HG02571 (cell line): Measurements from ENCODE around the gene ZNF24.

Experiments
- ATAC-seq: cut with Tn5 transposase; IDR thresholded peaks from one replicate; pipeline ENCODE4 v1.9.1; 2021; ENCODE audit warnings: mild to moderate bottlenecking, moderate library complexity; ENCODE audit not compliant: unreplicated experiment

The ZNF24 gene

DNA sequence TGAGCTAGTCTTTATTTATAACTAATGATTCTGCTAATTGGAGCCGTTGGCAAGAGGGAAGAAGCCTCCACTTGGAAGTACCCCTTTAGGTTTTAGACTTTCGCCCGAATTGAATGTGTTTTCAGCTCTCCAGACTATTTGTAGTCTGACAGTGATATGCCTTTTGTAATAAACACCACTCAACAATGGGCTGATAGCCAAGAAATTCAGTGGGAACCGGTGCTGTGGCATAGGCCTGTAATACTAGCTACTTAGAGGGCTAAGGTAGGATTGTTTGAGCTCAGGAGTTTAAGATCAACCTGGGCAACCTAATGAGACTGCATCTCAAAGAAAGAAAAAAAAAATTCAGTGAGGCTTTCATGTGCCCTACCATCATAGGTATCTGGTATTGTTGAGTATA is 40.6 kb downstream of the ZNF24 start:
- no peak for ATAC-seq

DNA sequence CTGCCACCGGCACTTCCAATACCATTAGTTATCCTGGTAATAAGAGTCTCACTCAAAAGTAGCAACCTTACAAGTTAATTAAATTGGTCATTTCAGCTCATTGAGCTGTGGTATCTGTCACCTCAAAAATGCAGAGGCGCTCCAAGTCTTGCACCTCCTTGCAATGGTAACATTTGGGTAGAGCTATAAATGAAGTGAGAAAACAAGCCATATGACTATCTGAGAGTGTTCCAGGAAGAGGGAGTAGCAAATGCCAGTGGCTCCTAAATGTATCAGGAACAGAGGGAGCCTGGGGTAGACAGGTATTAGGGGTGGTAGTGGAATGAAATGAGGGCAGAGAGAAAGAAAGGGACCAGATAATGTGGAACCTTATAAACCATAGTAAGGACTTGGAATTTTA is 48.2 kb downstream of the ZNF24 start:
- ATAC-seq = no peak

DNA sequence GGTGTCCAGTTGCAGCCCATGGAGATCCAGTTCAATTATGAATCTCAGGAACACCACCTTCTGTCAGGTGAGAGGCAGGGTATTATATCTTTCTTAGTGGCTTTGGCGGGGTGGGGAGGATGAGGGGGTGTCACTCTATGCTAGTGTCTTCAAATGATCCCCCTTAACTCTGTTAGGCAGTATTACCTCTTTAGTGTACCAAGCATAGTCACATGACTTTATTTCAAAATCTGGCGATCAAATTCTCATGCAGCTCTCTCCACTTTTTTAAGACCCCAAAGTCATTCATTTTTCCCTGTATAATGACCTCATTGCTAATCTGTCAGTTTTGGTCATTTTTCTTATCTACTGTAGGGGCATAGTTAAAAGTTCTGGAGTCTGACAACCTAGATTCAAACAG is 53.1 kb downstream of the ZNF24 start:
- no peak for ATAC-seq

GRCh38 chr18:35290094-35290735 is 54.0 kb downstream of the ZNF24 start, which contains the start of gene ZSCAN30:
ZSCAN30 (minus strand) TSS chr18:35290229; CDS start chr18:35264352, 25,877 bp downstream.
- peak; percentile 93 for ATAC-seq

- peak; percentile 30 for ATAC-seq
These were observed 54.5 kb downstream of the ZNF24 start for GRCh38 chr18:35289727-35290093.

GRCh38 chr18:35289293-35289692 is 54.9 kb downstream of the ZNF24 start:
- no peak for ATAC-seq

GRCh38 chr18:35284841-35285240 is 59.4 kb downstream of the ZNF24 start:
- ATAC-seq = no peak

GRCh38 chr18:35283923-35284794 is 60.1 kb downstream of the ZNF24 start:
- ATAC-seq = no peak

- no peak for ATAC-seq
These were observed 61.9 kb downstream of the ZNF24 start for GRCh38 chr18:35282353-35282752.
